BE2C (cell line): ENCODE measurements around the gene POLR3A.

Experiments used
- DNase-seq: peaks from one replicate; pipeline ENCODE4 v3.0.0-alpha.2; 2020
- H3K27me3 ChIP-seq: fragments of 250-450 bp; sonication (Bioruptor Pico); 2 replicates; pipeline ENCODE4 v1.5.1; 2020; ENCODE audit warnings: mild to moderate bottlenecking
- H3K36me3 ChIP-seq: fragments of 250-450 bp; sonication (Bioruptor Pico); 2 replicates; pipeline ENCODE4 v1.5.1; 2020; ENCODE audit warnings: mild to moderate bottlenecking
- H3K4me1 ChIP-seq: fragments of 250-450 bp; sonication (Bioruptor Pico); 2 replicates; pipeline ENCODE4 v1.5.1; 2020
- H3K4me3 ChIP-seq: 2 replicates; pipeline ENCODE4 v1.5.1; 2011; ENCODE audit warnings: low read depth, low read length
- H3K9me3 ChIP-seq: fragments of 250-450 bp; sonication (Bioruptor Pico); 2 replicates; pipeline ENCODE4 v1.5.1; 2020
- CTCF ChIP-seq: IDR thresholded peaks from 2 replicates; pipeline ENCODE4 v1.5.1; 2012; ENCODE audit warnings: mild to moderate bottlenecking, low read depth, low read length

Gene POLR3A

GRCh38 chr10:78028438-78029268 is 662 bp downstream of the POLR3A start:
- H3K27me3 ChIP-seq: no peaks in the 10 kb centered on the region
- H3K4me3 ChIP-seq: peak overlapping the region; percentile 99
- H3K9me3 ChIP-seq: no peaks in the 10 kb centered on the region
- TF ChIP-seq CTCF: 0 out of 2 replicates have a peak, but pooled peaks have one; percentile 15
- H3K4me1 ChIP-seq: peaks cover 7% of the 10 kb centered on the region
- DNase-seq: no peak
- H3K36me3 ChIP-seq: peaks cover 37% of the 10 kb centered on the region

GRCh38 chr10:78025685-78026364 is 3.5 kb downstream of the POLR3A start:
- Histone ChIP-seq H3K9me3 (no peaks in the 10 kb centered on the region), H3K36me3 (peaks cover 62% of the 10 kb centered on the region), H3K27me3 (no peaks in the 10 kb centered on the region), H3K4me3 (no peak overlapping the region), H3K4me1 (peaks cover 7% of the 10 kb centered on the region)
- TF ChIP-seq CTCF: no peak
- DNase-seq: no peak

GRCh38 chr10:78023741-78024140 is 5.6 kb downstream of the POLR3A start:
- no peak for DNase-seq
- Histone ChIP-seq H3K36me3 (peaks cover 81% of the 10 kb centered on the region), H3K4me1 (peaks cover 4% of the 10 kb centered on the region; the same call in 1 of the 2 replicates), H3K4me3 (no peak overlapping the region), H3K9me3 (no peaks in the 10 kb centered on the region), H3K27me3 (no peaks in the 10 kb centered on the region)
- TF ChIP-seq CTCF: no peak

- TF ChIP-seq CTCF: no peak
- no peaks in the 10 kb centered on the region for H3K27me3 ChIP-seq
- DNase-seq: no peak
- H3K9me3 ChIP-seq: no peaks in the 10 kb centered on the region
- no peaks in the 10 kb centered on the region for H3K4me1 ChIP-seq
- H3K36me3 ChIP-seq: peaks cover 85% of the 10 kb centered on the region
- H3K4me3 ChIP-seq: no peak overlapping the region
These were observed 8.1 kb downstream of the POLR3A start for GRCh38 chr10:78021201-78021600.

GRCh38 chr10:78019264-78019663 is 10.1 kb downstream of the POLR3A start:
- no peak overlapping the region for H3K4me3 ChIP-seq
- H3K36me3 ChIP-seq: peaks cover 84% of the 10 kb centered on the region
- TF ChIP-seq CTCF: no peak
- no peaks in the 10 kb centered on the region for H3K4me1 ChIP-seq
- no peaks in the 10 kb centered on the region for H3K27me3 ChIP-seq
- DNase-seq: no peak
- no peaks in the 10 kb centered on the region for H3K9me3 ChIP-seq

- no peak for TF ChIP-seq CTCF
- Histone ChIP-seq H3K4me1 (no peaks in the 10 kb centered on the region), H3K9me3 (no peaks in the 10 kb centered on the region), H3K4me3 (no peak overlapping the region), H3K27me3 (no peaks in the 10 kb centered on the region), H3K36me3 (peaks cover 84% of the 10 kb centered on the region)
- no peak for DNase-seq
These were observed 11.5 kb downstream of the POLR3A start for GRCh38 chr10:78017856-78018255.
